ENCODE measurements around the gene FAM216A.
"Not testable (repeated sequence)": the region's sequence is repeated elsewhere in the genome, so short reads cannot be mapped to it uniquely, and the experiment has no call there.

Gene FAM216A

DNA sequence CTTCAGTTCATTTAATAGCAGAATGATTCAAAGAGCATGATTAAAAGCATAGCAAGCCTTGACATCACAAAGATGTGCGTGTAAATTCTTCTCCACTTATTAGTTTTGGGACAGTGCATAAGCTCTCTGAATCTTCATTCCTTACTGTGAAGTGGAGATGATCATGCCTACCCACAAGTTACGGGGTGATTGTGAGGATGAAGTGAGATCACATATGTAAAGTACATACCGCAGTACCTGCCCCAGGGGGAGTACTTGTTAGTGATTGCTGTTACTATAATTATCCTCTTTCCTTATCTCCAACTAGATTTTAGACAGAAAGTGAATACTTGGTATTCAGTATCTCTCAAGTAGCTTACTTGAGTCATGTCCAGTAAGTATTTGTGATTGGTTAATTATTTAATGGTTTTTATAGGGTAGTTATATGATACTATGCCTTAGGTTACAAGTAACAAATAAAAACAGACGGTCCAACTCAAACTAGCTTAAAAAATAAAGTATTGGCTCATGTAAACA, 39.5 kb downstream of the FAM216A start:
- H3K27ac ChIP-seq (replicated peaks), result no peak overlapping the region
- TF ChIP-seq GABPA (IDR thresholded peaks at IDR 0.05; ENCODE audit: low read depth), result no peak

DNA sequence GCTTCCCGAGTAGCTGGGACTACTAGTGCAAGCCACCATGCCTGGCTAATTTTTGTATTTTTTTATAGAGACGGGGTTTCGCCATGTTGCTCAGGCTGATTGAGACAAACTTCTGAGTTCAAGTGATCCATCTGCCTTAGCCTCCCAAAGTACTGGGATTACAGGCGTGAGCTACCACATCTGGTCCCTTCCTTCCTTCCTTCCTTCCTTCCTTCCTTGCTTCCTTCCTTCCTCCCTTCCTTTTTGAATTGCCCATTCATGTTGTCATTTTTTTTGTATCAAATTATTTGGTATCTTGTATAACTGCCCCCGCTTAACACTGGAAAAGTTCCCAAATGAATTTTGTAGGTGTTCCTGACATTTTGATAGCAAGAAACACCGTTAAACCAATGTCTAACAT, 45.2 kb downstream of the FAM216A start:
- Histone ChIP-seq H3K27ac (replicated peaks) (no peak overlapping the region), H3K4me3 (replicated peaks; ENCODE audit: insufficient read depth, low read length) (no peak overlapping the region), H3K27me3 (ENCODE audit: insufficient read depth, poor library complexity, severe bottlenecking) (no peaks in the 10 kb centered on the region)
- TF ChIP-seq, protein P1, sequence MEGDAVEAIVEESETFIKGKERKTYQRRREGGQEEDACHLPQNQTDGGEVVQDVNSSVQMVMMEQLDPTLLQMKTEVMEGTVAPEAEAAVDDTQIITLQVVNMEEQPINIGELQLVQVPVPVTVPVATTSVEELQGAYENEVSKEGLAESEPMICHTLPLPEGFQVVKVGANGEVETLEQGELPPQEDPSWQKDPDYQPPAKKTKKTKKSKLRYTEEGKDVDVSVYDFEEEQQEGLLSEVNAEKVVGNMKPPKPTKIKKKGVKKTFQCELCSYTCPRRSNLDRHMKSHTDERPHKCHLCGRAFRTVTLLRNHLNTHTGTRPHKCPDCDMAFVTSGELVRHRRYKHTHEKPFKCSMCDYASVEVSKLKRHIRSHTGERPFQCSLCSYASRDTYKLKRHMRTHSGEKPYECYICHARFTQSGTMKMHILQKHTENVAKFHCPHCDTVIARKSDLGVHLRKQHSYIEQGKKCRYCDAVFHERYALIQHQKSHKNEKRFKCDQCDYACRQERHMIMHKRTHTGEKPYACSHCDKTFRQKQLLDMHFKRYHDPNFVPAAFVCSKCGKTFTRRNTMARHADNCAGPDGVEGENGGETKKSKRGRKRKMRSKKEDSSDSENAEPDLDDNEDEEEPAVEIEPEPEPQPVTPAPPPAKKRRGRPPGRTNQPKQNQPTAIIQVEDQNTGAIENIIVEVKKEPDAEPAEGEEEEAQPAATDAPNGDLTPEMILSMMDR (IDR thresholded peaks at IDR 0.05; ENCODE audit: insufficient read depth, low read length), result no peak
- TF ChIP-seq GABPA (IDR thresholded peaks at IDR 0.05; ENCODE audit: low read depth), result no peak
- TF ChIP-seq POLR2AphosphoS5 (IDR thresholded peaks at IDR 0.05; ENCODE audit: low read depth), result no peak
- no peak for TF ChIP-seq SPI1 (IDR thresholded peaks at IDR 0.05; ENCODE audit: borderline replicate concordance, low read depth)
- TF ChIP-seq, protein P2, sequence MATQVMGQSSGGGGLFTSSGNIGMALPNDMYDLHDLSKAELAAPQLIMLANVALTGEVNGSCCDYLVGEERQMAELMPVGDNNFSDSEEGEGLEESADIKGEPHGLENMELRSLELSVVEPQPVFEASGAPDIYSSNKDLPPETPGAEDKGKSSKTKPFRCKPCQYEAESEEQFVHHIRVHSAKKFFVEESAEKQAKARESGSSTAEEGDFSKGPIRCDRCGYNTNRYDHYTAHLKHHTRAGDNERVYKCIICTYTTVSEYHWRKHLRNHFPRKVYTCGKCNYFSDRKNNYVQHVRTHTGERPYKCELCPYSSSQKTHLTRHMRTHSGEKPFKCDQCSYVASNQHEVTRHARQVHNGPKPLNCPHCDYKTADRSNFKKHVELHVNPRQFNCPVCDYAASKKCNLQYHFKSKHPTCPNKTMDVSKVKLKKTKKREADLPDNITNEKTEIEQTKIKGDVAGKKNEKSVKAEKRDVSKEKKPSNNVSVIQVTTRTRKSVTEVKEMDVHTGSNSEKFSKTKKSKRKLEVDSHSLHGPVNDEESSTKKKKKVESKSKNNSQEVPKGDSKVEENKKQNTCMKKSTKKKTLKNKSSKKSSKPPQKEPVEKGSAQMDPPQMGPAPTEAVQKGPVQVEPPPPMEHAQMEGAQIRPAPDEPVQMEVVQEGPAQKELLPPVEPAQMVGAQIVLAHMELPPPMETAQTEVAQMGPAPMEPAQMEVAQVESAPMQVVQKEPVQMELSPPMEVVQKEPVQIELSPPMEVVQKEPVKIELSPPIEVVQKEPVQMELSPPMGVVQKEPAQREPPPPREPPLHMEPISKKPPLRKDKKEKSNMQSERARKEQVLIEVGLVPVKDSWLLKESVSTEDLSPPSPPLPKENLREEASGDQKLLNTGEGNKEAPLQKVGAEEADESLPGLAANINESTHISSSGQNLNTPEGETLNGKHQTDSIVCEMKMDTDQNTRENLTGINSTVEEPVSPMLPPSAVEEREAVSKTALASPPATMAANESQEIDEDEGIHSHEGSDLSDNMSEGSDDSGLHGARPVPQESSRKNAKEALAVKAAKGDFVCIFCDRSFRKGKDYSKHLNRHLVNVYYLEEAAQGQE (IDR thresholded peaks at IDR 0.05; ENCODE audit: insufficient replicate concordance, low read depth), result no peak
- no peak for DNase-seq (ENCODE audit: low read depth in 1 of 2, low spot score in 1 of 2)

More for the DNA sequence above, 39.5 kb downstream of the FAM216A start:
- Histone ChIP-seq H3K27me3 (ENCODE audit: insufficient read depth, poor library complexity, severe bottlenecking) (no peaks in the 10 kb centered on the region), H3K4me3 (replicated peaks; ENCODE audit: insufficient read depth, low read length) (no peak overlapping the region)
- DNase-seq (ENCODE audit: low read depth in 1 of 2, low spot score in 1 of 2), result no peak

DNA sequence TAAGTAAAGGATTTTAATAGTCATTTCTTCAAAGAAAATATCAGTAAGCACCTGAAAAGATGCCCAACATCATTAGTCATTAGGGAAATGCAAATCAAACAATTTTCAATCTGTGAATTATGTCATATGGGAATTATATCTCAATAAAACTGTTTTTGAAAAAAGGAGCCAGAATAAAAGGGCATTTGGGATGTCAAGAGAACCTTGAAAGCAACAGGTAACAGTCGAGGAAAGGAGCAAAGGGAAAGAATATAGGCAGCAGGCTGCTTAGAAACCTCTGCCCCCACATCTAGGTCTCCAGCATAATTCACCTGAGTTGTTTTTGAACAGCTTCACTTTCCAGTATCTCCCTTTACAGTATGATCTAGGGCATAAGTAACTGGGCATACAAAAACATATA, 45.7 kb downstream of the FAM216A start:
- TF ChIP-seq, protein P1 (IDR thresholded peaks at IDR 0.05; ENCODE audit: insufficient read depth, low read length), result no peak
- TF ChIP-seq, protein P2 (IDR thresholded peaks at IDR 0.05; ENCODE audit: insufficient replicate concordance, low read depth), result no peak
- TF ChIP-seq SPI1 (IDR thresholded peaks at IDR 0.05; ENCODE audit: borderline replicate concordance, low read depth) (no peak), GABPA (IDR thresholded peaks at IDR 0.05; ENCODE audit: low read depth) (no peak), POLR2AphosphoS5 (IDR thresholded peaks at IDR 0.05; ENCODE audit: low read depth) (no peak)
- no peak for DNase-seq (ENCODE audit: low read depth in 1 of 2, low spot score in 1 of 2)
- H3K4me3 ChIP-seq (replicated peaks; ENCODE audit: insufficient read depth, low read length), result no peak overlapping the region
- H3K27me3 ChIP-seq (ENCODE audit: insufficient read depth, poor library complexity, severe bottlenecking), result no peaks in the 10 kb centered on the region
- H3K27ac ChIP-seq (replicated peaks), result no peak overlapping the region

DNA sequence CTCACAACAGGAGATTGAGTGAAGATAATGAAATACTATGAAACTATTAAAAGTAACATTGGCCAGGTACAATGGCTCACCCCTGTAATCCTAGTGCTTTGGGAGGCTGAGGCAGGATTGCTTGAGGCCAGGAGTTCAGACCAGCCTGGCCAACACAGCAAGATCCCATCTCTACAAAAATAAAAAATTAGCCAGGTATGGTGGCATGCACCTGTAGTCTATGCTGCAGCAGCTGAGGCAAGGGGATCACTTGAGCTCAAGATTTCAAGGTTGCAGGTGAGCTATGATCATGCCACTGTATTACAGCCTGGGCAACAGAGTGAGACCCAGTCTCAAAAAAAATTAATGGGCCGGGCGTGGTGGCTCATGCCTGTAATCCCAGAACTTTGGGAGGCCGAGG, 48.4 kb downstream of the FAM216A start:
- Histone ChIP-seq H3K4me3 (replicated peaks; ENCODE audit: insufficient read depth, low read length) (no peak overlapping the region), H3K27ac (replicated peaks) (no peak overlapping the region), H3K27me3 (ENCODE audit: insufficient read depth, poor library complexity, severe bottlenecking) (no peaks in the 10 kb centered on the region)
- TF ChIP-seq, protein P2 (IDR thresholded peaks at IDR 0.05; ENCODE audit: insufficient replicate concordance, low read depth), result no peak
- no peak for TF ChIP-seq POLR2AphosphoS5 (IDR thresholded peaks at IDR 0.05; ENCODE audit: low read depth)
- no peak for TF ChIP-seq GABPA (IDR thresholded peaks at IDR 0.05; ENCODE audit: low read depth)
- TF ChIP-seq SPI1 (IDR thresholded peaks at IDR 0.05; ENCODE audit: borderline replicate concordance, low read depth), result no peak
- TF ChIP-seq, protein P1 (IDR thresholded peaks at IDR 0.05; ENCODE audit: insufficient read depth, low read length), result no peak
- no peak for DNase-seq (ENCODE audit: low read depth in 1 of 2, low spot score in 1 of 2)

DNA sequence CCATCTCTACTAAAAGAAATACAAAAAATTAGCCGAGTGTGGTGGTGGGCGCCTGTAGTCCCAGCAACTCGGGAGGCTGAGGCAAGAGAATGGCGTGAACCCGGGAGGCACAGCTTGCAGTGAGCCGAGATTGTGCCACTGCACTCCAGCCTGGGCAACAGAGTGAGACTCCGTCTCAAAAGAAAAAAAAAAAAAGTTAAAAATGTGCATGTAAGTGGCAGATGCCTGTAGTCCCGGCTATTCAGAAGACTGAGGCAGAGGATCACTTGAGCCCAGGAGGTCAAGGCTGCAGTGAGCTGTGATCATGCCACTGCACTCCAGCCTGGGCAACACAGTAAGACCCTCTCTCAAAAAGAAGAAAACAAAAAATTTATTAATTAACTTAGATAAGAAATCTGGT, 49.4 kb downstream of the FAM216A start:
- not testable (repeated sequence) for H3K4me3 ChIP-seq (replicated peaks; ENCODE audit: insufficient read depth, low read length); H3K27ac ChIP-seq (replicated peaks); DNase-seq (ENCODE audit: low read depth in 1 of 2, low spot score in 1 of 2); H3K27me3 ChIP-seq (ENCODE audit: insufficient read depth, poor library complexity, severe bottlenecking)

Data from HL-60 (cell line).